ENCODE results near the gene ZNF491. TPM values are rescaled to one million over a fixed set of nuclear protein-coding genes. Genes with fewer than 3 reads are reported as not detected.
"Not testable (repeated sequence)": the region's sequence is repeated elsewhere in the genome, so short reads cannot be mapped to it uniquely, and the experiment has no call there.

The ZNF491 gene
- polyA plus RNA-seq, 1 donor from 2014 or later, result 29.8 TPM

GRCh38 chr19:11821474-11822109, 23.3 kb downstream of the ZNF491 start:
- no peak overlapping the region for H3K9ac ChIP-seq (ENCODE audit: low read length)
- no peaks in the 10 kb centered on the region for H3F3A ChIP-seq (ENCODE audit: insufficient read depth, low read length, poor library complexity, severe bottlenecking)
- no peaks in the 10 kb centered on the region for H3K36me3 ChIP-seq (ENCODE audit: insufficient read depth, low read length)
- H3K4me3 ChIP-seq (ENCODE audit: low read length), result no peak overlapping the region
- H2AFZ ChIP-seq (ENCODE audit: low read depth, low read length), result no peak overlapping the region
- TF ChIP-seq CTCF (IDR thresholded peaks at IDR 0.05; ENCODE audit: poor library complexity, severe bottlenecking) (no peak), EP300 (conservative IDR thresholded peaks at IDR 0.05; ENCODE audit: poor library complexity, severe bottlenecking) (no peak), EZH2 (IDR thresholded peaks at IDR 0.05; ENCODE audit: borderline replicate concordance, insufficient read depth, low read length, poor library complexity, severe bottlenecking) (no peak), TAF1 (IDR thresholded peaks at IDR 0.05; ENCODE audit: low read depth) (no peak), POLR2AphosphoS5 (IDR thresholded peaks at IDR 0.05) (no peak)
- TF ChIP-seq, protein P1, sequence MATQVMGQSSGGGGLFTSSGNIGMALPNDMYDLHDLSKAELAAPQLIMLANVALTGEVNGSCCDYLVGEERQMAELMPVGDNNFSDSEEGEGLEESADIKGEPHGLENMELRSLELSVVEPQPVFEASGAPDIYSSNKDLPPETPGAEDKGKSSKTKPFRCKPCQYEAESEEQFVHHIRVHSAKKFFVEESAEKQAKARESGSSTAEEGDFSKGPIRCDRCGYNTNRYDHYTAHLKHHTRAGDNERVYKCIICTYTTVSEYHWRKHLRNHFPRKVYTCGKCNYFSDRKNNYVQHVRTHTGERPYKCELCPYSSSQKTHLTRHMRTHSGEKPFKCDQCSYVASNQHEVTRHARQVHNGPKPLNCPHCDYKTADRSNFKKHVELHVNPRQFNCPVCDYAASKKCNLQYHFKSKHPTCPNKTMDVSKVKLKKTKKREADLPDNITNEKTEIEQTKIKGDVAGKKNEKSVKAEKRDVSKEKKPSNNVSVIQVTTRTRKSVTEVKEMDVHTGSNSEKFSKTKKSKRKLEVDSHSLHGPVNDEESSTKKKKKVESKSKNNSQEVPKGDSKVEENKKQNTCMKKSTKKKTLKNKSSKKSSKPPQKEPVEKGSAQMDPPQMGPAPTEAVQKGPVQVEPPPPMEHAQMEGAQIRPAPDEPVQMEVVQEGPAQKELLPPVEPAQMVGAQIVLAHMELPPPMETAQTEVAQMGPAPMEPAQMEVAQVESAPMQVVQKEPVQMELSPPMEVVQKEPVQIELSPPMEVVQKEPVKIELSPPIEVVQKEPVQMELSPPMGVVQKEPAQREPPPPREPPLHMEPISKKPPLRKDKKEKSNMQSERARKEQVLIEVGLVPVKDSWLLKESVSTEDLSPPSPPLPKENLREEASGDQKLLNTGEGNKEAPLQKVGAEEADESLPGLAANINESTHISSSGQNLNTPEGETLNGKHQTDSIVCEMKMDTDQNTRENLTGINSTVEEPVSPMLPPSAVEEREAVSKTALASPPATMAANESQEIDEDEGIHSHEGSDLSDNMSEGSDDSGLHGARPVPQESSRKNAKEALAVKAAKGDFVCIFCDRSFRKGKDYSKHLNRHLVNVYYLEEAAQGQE (IDR thresholded peaks at IDR 0.05; ENCODE audit: borderline replicate concordance), result no peak
- no peak overlapping the region for H3K27ac ChIP-seq (ENCODE audit: low read length)
- no peak overlapping the region for H3K4me2 ChIP-seq (ENCODE audit: low read length)
- H3K9me2 ChIP-seq (ENCODE audit: insufficient read depth, low read length), result no peaks in the 10 kb centered on the region
- H3K27me3 ChIP-seq (ENCODE audit: insufficient read depth, low read depth, low read length), result no peaks in the 10 kb centered on the region
- H3K9me3 ChIP-seq (ENCODE audit: low read length), result peaks cover 4% of the 10 kb centered on the region
- H4K20me1 ChIP-seq (ENCODE audit: insufficient read depth), result no peaks in the 10 kb centered on the region
- peaks cover 2% of the 10 kb centered on the region for H3K79me2 ChIP-seq (replicated peaks; ENCODE audit: insufficient read depth, low read length)

DNA sequence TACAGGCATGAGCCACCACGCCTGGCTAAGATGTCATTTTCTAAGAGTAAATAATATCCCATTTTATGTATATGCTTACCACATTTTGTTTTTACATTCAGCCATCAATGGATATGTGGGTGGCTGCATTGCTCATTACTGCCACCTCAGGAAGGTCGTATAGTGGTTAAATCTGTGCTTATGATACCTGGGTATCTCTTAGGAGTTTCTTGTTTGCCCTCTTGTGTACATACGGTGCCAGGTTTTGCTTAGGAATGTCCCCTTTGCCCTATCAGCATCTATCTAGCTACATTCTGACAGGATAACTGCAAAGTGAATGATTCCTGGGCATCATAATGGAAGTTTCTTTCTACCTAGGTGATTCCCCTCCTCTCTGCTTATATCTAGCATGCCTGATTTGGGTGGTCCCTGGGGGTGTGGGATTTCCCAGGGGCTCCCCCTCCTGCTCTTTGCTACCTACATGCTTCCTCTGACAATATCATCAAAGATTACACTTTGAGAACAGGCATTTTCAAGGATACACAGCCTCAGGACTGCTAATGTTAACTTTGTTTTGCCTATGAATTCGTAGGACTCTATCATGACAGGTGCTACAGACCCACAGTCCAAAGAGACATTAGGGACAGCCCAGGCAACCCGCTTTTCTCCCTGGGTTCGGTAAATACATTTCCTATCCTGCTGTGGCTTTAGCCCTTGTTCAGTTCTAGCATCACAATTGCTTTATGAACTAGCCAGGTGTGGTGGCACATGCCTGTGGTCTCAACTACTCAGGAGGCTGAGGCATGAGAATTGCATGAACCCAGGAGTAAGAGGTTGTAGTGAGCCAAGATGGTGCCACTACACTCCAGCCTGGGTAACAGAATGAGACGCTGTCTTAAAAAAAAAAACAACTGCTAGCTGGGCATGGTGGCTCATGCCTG, 30.9 kb downstream of the ZNF491 start:
- not testable (repeated sequence) for H3K27me3 ChIP-seq (ENCODE audit: insufficient read depth, low read depth, low read length); H4K20me1 ChIP-seq (ENCODE audit: insufficient read depth); H3K27ac ChIP-seq (ENCODE audit: low read length); H3K4me3 ChIP-seq (ENCODE audit: low read length); H3F3A ChIP-seq (ENCODE audit: insufficient read depth, low read length, poor library complexity, severe bottlenecking); H2AFZ ChIP-seq (ENCODE audit: low read depth, low read length); H3K9me2 ChIP-seq (ENCODE audit: insufficient read depth, low read length); H3K4me2 ChIP-seq (ENCODE audit: low read length); H3K79me2 ChIP-seq (replicated peaks; ENCODE audit: insufficient read depth, low read length); H3K9ac ChIP-seq (ENCODE audit: low read length)
- Histone ChIP-seq H3K36me3 (ENCODE audit: insufficient read depth, low read length) (peaks cover 19% of the 10 kb centered on the region), H3K9me3 (ENCODE audit: low read length) (peaks cover 21% of the 10 kb centered on the region)

All from neural cell (in vitro differentiated cells).